Prostate gland (tissue), 2 donors: ENCODE measurements around the gene EIF2B5.

Source experiments
- POLR2A ChIP-seq: fragments of 450-650 bp; IDR thresholded peaks from one replicate; pipeline ENCODE4 v1.6.1; 2016; ENCODE audit warnings: antibody characterized with exemption, mild to moderate bottlenecking
- TF ChIP-seq, protein P1 (sequence below), 4 experiments: fragments of 200-600 bp in 2 of 4; fragments of 450-650 bp in 2 of 4; sonication (generic) in 2 of 4; IDR thresholded peaks; 1 replicate in 3 of 4; 2 replicates in 1 of 4; pipeline ENCODE4 v1.5.1; 2016 to 2019; ENCODE audit warnings: antibody characterized with exemption in 4 of 4, mild to moderate bottlenecking in 2 of 4, moderate library complexity in 2 of 4

GRCh38 chr3:184186902-184187207 is 51.7 kb downstream of the EIF2B5 start:
- no peak for TF ChIP-seq POLR2A
- TF ChIP-seq, protein P1, sequence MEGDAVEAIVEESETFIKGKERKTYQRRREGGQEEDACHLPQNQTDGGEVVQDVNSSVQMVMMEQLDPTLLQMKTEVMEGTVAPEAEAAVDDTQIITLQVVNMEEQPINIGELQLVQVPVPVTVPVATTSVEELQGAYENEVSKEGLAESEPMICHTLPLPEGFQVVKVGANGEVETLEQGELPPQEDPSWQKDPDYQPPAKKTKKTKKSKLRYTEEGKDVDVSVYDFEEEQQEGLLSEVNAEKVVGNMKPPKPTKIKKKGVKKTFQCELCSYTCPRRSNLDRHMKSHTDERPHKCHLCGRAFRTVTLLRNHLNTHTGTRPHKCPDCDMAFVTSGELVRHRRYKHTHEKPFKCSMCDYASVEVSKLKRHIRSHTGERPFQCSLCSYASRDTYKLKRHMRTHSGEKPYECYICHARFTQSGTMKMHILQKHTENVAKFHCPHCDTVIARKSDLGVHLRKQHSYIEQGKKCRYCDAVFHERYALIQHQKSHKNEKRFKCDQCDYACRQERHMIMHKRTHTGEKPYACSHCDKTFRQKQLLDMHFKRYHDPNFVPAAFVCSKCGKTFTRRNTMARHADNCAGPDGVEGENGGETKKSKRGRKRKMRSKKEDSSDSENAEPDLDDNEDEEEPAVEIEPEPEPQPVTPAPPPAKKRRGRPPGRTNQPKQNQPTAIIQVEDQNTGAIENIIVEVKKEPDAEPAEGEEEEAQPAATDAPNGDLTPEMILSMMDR (IDR thresholded peaks at IDR 0.05), result no peak
